Measurements from ENCODE around the gene SLAIN1.

Gene SLAIN1

DNA sequence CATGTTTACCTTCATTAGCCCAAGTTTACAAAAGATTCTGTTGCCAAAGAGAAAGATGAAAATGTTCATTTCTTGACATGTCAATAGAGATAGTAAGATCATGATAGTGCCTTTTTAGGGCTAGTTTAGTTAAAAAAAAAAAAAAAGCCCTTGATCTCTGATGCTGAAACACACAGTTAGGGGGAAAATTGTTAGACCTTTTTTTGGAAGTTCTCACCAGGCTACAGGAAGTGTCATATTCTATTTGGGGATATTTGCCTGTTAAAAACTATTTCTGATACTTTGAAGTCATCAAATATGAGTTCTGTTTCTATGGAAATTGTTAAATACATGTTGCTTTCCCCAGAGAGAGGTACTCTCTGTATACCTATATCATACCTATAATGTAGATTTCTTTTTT, 21.6 kb downstream of the SLAIN1 start:
- TF ChIP-seq, protein P1, sequence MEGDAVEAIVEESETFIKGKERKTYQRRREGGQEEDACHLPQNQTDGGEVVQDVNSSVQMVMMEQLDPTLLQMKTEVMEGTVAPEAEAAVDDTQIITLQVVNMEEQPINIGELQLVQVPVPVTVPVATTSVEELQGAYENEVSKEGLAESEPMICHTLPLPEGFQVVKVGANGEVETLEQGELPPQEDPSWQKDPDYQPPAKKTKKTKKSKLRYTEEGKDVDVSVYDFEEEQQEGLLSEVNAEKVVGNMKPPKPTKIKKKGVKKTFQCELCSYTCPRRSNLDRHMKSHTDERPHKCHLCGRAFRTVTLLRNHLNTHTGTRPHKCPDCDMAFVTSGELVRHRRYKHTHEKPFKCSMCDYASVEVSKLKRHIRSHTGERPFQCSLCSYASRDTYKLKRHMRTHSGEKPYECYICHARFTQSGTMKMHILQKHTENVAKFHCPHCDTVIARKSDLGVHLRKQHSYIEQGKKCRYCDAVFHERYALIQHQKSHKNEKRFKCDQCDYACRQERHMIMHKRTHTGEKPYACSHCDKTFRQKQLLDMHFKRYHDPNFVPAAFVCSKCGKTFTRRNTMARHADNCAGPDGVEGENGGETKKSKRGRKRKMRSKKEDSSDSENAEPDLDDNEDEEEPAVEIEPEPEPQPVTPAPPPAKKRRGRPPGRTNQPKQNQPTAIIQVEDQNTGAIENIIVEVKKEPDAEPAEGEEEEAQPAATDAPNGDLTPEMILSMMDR (IDR thresholded peaks at IDR 0.05) = no peak

DNA sequence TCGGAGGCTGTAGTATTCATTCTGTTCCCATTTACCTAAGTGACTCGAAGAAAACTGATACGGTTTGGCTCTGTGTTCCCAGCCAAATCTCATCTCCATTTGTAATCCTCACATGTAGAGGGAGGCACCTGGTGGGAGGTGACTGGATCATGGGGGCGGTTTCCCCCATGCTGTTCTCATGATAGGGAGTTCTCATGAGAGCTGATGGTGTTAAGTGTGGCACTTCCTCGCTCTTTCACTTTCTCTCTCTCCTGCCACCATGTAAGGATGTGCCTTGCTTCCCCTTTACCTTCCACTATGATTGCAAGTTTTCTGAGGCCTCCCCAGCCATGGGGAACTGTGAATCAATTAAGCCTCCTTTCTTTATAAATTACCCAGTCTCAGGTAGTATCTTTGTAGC, 23.5 kb downstream of the SLAIN1 start:
- TF ChIP-seq, protein P1 (IDR thresholded peaks at IDR 0.05) = no peak

DNA sequence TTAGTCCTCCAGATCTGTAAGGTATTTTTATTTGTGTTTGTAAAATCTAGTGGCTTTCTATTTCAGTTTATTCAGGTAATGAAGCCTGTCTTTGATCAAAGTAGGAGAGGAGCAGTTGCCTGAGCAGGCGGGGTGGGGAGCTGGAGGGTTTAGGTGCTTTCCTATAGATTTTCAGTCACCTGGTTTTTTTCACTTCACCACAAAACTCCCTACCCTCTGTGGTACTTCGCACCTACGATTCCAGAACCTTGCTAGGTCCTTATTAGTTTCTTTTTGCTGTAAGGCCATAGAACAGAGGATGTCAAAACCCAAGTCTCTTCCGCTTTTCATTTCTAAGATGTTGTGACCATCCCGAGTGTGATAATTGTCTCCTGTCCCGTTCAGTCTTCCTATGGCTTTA, 26.6 kb downstream of the SLAIN1 start:
- TF ChIP-seq, protein P1 (IDR thresholded peaks at IDR 0.05) = no peak

DNA sequence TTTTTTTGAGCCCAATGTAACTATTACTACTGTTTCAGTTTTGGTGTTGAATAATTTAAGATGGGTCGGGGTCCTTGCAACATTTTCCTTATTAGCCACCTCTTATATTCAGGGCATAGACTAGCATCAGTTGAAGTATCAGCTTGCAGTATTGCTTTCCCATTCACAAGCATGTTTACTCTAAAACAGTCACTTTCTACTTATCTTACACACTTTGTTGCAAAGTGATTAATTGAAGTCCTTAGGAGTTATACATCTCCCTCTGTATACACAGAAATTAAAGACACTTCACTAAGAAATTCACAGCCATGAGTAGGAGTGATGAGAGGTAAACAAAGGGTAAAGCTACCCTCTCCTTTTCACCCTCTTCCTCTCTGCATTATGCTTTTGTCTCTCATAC, 27.6 kb downstream of the SLAIN1 start:
- TF ChIP-seq, protein P1 (IDR thresholded peaks at IDR 0.05) = no peak

DNA sequence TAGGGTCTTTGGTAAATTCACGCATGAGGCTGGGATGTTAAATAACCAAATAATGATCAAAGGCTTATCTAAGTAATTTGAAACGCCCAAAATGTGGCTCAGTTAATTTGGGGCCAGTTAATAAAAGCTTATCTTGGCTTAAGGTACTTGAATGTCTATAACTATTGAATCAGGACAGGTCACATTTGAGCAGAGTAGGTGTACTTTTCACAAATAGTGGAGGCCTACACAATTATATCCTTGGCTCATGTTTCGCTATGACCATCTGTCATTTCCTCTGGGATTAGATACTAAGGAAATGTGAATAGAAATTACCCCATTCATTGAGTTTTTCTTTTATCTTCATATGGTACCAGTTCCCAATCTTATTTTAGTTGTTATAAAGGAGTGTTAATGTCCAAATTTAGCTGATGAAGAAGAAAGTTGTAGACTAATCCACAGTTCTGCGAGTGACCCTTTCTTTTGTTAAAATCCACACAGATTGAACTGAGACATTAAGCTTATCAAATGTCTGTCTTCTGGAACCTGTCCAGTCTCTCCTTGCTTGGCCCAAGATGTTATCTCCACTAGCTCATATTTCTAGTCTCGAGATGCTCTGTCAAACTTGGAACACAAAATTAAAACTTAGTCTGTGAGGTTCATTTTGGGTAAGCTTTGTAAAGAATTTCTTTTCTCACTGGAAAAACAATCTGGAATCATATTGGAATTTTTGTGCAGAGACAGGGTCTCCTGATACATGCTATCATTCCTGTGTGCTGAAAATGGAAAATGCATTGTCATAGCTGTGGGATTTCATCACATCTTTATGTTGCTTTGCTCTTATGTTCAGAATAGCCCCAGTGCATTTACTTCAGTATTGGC, 31.0 kb downstream of the SLAIN1 start:
- TF ChIP-seq, protein P1 (IDR thresholded peaks at IDR 0.05) = no peak

DNA sequence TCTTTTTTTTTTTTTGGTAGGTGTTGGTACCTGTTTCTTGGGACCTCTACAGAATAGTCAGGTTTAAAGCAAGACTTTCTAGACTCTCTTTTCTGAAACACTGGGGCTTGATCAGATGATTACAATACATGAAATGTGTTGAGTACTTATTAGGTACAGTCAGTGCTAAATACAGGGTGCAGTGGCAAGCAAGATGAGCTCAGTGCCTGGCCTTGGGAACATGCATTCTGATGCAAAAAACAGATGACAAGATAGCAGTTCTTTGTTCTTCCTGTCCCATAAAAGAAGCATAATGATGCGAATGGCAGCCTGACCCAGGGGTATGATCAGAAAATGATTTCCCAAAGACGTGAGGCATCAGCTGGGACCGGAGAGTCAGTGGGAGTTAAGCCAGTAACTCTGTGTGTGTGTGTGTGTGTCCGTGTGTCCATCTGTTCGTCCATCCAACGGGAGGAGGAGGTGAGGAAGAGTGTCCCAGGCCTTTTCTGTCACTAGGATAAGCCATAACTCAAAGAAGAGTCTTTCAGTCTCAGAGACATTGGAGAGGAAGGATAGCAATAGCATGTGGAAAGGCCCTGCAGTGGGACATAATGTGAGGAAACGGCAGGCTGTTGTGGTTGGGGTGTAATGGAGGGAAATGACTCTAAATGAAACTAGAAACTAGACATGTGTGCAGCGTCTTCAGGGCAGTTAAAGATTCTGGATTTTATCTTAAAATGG, 32.2 kb downstream of the SLAIN1 start:
- TF ChIP-seq, protein P1 (IDR thresholded peaks at IDR 0.05) = no peak

DNA sequence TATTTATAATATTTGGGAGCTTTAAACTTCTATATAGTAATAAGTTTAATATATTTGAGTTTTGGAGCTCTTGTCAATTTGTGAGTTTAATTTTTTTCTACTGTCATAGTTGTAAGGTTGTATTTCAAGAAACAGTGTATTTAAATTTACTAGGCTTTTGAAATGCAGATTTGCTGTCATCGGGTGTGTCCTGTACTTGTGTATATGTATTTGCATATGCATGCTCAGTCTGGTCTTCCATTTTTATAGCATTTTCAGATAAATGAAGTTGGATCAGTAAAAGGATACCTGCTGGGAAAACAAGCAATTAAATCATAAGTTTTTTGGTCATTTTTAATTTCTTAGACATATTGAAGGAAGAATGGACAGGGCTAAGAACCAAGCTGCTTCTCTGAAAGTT, 33.1 kb downstream of the SLAIN1 start:
- TF ChIP-seq, protein P1 (IDR thresholded peaks at IDR 0.05) = no peak
